ENCODE data around the gene ELL2.

ELL2 gene

DNA sequence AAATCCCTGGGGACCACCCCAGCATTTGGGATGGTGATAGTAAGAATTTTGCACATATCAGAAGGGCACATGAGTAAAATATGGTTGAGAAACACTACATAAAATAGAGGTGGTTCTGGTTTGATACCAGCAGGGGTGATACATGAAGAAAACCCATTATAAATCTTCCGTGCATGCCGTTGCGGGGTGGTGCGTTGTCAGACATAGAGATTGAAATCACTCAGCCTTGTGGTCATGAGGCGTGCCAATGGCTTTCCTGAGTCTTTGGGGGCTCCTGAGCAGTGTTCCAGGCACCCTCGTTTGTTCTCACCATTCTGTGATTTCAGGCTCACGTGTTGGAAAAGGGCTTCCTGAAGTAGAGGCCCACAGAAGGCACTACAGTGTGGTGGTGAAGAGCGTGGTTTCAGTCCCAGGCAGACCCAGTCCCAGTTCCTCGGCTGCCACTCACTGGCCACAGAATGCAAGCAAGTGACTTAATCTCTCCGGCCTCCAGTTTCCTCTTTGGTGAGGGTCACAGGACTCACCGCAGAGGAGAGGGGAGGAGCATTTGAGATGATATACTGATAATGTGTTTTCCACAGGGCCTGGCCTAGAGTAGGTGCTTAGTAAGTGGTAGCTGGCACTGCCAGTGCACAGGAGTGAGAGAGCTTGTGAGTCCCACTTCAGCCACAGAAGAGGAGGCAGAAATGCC lies 118.7 kb downstream of the ELL2 start:
- H3K9me3 ChIP-seq (ENCODE audit: control insufficient read depth, low read length), result no peaks in the 10 kb centered on the region
- H3K4me1 ChIP-seq, result peaks cover 8% of the 10 kb centered on the region
- no peak overlapping the region for H3K4me3 ChIP-seq (ENCODE audit: low read depth, low read length)
- H3K36me3 ChIP-seq (ENCODE audit: control insufficient read depth, insufficient read depth, low read length), result no peaks in the 10 kb centered on the region
- TF ChIP-seq, protein P1, sequence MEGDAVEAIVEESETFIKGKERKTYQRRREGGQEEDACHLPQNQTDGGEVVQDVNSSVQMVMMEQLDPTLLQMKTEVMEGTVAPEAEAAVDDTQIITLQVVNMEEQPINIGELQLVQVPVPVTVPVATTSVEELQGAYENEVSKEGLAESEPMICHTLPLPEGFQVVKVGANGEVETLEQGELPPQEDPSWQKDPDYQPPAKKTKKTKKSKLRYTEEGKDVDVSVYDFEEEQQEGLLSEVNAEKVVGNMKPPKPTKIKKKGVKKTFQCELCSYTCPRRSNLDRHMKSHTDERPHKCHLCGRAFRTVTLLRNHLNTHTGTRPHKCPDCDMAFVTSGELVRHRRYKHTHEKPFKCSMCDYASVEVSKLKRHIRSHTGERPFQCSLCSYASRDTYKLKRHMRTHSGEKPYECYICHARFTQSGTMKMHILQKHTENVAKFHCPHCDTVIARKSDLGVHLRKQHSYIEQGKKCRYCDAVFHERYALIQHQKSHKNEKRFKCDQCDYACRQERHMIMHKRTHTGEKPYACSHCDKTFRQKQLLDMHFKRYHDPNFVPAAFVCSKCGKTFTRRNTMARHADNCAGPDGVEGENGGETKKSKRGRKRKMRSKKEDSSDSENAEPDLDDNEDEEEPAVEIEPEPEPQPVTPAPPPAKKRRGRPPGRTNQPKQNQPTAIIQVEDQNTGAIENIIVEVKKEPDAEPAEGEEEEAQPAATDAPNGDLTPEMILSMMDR (IDR thresholded peaks at IDR 0.05), result peak; percentile 53
- H2AFZ ChIP-seq, result peak overlapping the region; percentile 79
- H3K79me2 ChIP-seq, result no peaks in the 10 kb centered on the region
- no peaks in the 10 kb centered on the region for H3K27me3 ChIP-seq (ENCODE audit: control insufficient read depth, insufficient read depth, low read length)
- H3K9ac ChIP-seq, result no peak overlapping the region
- peak overlapping the region; percentile 49 for H3K27ac ChIP-seq
- peak overlapping the region; percentile 8 for H3K4me2 ChIP-seq (ENCODE audit: low read length)

GRCh38 chr5:95841914-95842812 lies 119.5 kb downstream of the ELL2 start:
- TF ChIP-seq, protein P1 (IDR thresholded peaks at IDR 0.05), result no peak
- Histone ChIP-seq H3K27ac (no peak overlapping the region), H3K79me2 (no peaks in the 10 kb centered on the region), H3K4me3 (ENCODE audit: low read depth, low read length) (no peak overlapping the region), H3K36me3 (ENCODE audit: control insufficient read depth, insufficient read depth, low read length) (no peaks in the 10 kb centered on the region), H3K4me2 (ENCODE audit: low read length) (no peak overlapping the region), H3K9ac (no peak overlapping the region), H3K4me1 (peaks cover 8% of the 10 kb centered on the region), H3K27me3 (ENCODE audit: control insufficient read depth, insufficient read depth, low read length) (no peaks in the 10 kb centered on the region), H2AFZ (no peak overlapping the region), H3K9me3 (ENCODE audit: control insufficient read depth, low read length) (no peaks in the 10 kb centered on the region)

DNA sequence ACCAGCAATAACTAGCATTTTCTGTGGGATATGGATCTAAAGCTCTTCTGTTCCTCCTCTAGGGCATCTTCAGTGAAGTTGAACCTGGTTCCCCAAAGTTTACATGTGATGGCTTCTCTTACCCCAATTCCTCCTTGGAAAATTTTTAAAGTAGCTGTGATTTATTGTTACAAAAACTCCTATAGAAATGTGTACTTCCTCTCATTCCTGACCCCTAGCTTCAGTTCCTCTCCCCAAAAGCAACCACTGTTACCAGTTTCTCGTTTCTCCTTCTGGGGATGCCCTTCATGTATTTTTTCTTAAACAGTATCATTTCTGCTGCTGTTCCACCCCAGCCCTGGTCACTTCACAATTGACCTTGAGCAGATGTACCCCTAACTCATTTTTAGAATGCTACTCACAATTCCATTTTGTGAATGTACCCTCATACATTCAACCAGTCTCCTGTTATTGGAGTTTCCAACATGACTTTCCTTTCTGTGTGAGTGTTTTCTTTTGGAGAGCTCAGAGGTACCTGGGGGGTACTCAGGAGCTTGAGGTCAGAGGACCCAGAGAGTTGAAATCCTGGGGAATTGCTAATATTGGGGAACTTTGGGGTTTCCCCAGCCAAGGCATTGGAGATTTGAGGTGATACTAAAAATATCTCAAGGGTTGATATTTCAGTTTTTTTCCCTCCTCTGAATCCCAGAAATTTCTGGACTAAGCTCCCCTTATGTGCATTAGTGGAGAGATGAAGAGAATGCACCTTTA lies 120.5 kb downstream of the ELL2 start:
- Histone ChIP-seq H3K4me2 (ENCODE audit: low read length) (no peak overlapping the region), H3K4me3 (ENCODE audit: low read depth, low read length) (no peak overlapping the region), H3K79me2 (no peaks in the 10 kb centered on the region), H2AFZ (no peak overlapping the region), H3K36me3 (ENCODE audit: control insufficient read depth, insufficient read depth, low read length) (no peaks in the 10 kb centered on the region), H3K9me3 (ENCODE audit: control insufficient read depth, low read length) (no peaks in the 10 kb centered on the region), H3K27me3 (ENCODE audit: control insufficient read depth, insufficient read depth, low read length) (no peaks in the 10 kb centered on the region), H3K27ac (no peak overlapping the region), H3K4me1 (peaks cover 9% of the 10 kb centered on the region), H3K9ac (no peak overlapping the region)
- TF ChIP-seq, protein P1 (IDR thresholded peaks at IDR 0.05), result no peak

DNA sequence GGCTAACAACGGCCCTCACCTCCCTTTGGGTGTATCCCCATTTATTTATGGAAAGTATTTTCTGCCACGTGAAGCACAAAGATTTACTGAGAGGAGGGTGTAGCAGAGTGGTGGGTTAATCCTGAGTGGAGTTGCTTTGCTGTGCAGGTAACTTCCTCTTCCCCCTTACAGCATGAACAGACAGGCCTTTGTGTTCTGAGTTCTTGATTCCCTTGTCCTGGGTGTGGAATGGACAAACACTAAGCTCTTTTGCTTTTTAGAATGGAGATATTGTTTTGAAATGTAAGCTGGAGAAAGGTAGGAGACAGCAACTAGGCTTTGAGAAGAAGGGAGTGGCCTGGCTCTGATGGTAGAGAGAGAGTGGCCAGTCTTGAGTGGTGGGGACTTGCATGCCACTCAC lies 122.0 kb downstream of the ELL2 start:
- peaks cover 16% of the 10 kb centered on the region for H3K4me1 ChIP-seq
- no peak overlapping the region for H3K27ac ChIP-seq
- H3K36me3 ChIP-seq (ENCODE audit: control insufficient read depth, insufficient read depth, low read length), result no peaks in the 10 kb centered on the region
- no peak overlapping the region for H2AFZ ChIP-seq
- H3K27me3 ChIP-seq (ENCODE audit: control insufficient read depth, insufficient read depth, low read length), result no peaks in the 10 kb centered on the region
- no peak overlapping the region for H3K4me3 ChIP-seq (ENCODE audit: low read depth, low read length)
- H3K9me3 ChIP-seq (ENCODE audit: control insufficient read depth, low read length), result no peaks in the 10 kb centered on the region
- H3K4me2 ChIP-seq (ENCODE audit: low read length), result no peak overlapping the region
- H3K79me2 ChIP-seq, result no peaks in the 10 kb centered on the region
- H3K9ac ChIP-seq, result no peak overlapping the region
- TF ChIP-seq, protein P1 (IDR thresholded peaks at IDR 0.05), result no peak

Data from parathyroid adenoma (tissue), 2 donors.